Measurements from ENCODE around the gene PLCD4.
A peak's percentile ranks its signal among the peaks of the same experiment; 100 is the strongest.

The PLCD4 gene

GRCh38 chr2:218662377-218662776, 54.7 kb downstream of the PLCD4 start:
- DNase-seq (ENCODE audit: insufficient read length, low spot score) (no peak), FAIRE-seq (no peak)

DNA sequence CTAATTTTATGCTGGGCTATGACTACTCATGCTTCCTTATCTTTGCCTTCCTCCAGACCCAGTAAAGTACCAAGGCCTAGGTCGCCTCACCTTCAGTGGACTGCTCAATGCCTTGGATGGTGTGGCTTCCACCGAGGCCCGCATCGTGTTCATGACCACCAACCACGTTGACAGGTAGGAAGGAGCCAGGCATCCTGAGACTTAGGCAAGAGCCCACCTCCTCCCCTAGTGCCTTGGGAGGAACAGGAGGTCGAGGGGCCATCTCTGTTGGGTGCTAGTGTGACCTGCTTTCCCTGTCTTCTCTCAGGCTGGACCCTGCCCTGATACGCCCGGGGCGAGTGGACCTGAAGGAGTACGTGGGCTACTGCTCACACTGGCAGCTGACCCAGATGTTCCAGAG, 55.1 kb downstream of the PLCD4 start:
- FAIRE-seq (no peak), DNase-seq (ENCODE audit: insufficient read length, low spot score) (no peak)

DNA sequence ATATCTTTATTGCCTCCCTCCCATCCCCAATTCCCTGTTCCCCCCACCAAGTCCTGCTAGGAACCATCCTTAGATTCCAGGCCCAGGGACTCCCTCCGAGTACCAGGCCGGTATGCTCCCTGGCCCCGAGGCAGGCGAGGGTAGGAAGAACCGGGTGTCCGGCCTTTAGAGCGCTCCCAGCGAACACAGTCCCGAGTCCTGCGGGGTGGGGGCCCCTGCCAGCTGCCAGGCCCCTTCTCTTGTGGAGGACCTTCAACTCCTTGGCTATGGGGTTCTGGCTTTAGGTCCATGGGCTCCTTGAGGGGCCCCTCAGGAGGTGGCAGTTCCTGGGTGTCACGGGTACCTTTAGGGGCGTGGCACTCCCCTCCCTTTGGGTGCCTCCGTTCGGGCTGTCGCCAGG, 56.2 kb downstream of the PLCD4 start:
- no peak for FAIRE-seq
- no peak for DNase-seq (ENCODE audit: insufficient read length, low spot score)

- DNase-seq (ENCODE audit: insufficient read length, low spot score) (no peak), FAIRE-seq (no peak)
These were observed 57.0 kb downstream of the PLCD4 start for GRCh38 chr2:218664653-218665052.

DNA sequence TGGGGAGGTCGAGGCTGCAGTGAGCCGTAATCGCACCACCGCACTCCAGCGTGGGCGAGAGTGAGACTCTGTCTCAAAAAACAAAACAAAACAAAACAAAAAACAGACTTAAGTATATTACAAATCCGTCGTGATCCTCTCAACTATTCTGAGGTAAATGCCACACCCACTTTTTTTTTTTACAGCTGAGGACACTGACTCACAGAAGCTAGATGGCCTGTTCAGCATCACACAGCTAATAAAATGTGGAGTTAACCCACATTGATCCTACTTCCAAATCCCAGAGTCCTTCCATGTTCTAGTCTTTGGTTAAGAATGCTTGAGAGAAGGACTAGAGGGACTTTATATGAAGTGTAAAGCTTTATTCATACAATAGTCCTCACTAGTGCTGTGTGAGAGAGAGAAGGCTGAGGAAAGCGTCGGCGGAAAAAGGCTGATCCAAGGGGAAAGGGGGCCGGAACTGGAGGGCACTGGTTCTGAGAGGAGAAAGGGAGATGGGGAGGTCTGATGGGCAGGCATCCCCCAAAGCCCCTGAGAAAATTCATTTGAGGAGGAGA, 63.5 kb downstream of the PLCD4 start:
- DNase-seq (ENCODE audit: insufficient read length, low spot score), result no peak
- FAIRE-seq, result no peak

DNA sequence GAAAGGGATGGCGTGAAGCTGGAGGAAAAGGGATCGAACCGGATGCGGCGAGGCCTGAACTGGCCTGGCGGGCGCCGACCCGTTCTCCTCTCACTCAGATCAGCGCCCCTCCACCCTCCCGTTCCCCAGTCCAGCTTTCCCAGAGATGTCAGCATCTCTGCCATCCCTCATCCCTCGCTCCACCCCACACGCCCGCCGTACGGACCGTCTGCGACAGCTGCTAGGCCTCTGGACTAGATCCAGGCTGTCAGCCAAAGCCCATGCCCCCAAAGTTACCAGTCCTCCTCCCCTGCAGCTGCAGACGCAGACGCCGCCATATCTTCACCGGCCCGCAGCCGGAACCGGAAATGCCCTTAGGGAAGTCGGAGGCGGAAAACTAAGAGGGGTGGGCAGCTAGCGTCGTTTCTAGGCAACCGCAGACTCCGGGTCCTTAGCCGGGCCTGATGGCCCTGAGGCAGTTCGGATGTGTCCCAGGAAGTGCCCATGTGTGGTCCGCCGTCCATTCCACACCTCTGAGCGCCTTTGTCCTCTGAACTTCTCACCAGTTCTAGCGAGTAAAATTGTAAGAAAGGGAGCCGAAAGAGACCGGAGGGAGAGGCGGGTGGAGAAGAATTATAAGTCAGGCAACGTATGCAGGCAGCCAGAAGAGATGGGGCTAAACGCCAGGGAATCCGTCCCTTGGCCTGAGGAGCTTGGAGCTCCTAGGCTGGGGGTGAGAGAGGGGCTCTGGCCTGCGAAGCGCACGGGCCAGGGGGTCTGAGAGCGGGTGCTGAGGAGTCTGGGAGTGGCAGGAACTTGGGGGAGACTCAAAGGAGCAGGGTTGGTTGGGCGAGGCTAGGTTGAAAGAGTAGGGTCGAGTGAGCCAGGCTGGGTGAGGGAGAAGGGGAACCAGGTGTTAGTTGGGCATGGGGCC, 64.2 kb downstream of the PLCD4 start, which contains the start of the genes RNF25 and STK36:
Gene RNF25 (minus strand): TSS at position 349 of the 913 bp plus-strand sequence. CDS start 32 bp downstream, at position 317.
Gene STK36 (plus strand): TSS at position 433 of the 913 bp plus-strand sequence. CDS start 744 bp downstream, outside the sequence.
- FAIRE-seq (peak; percentile 98), DNase-seq (ENCODE audit: insufficient read length, low spot score) (peak; percentile 83)

GRCh38 chr2:218679119-218679518, 71.4 kb downstream of the PLCD4 start:
- DNase-seq (ENCODE audit: insufficient read length, low spot score) (no peak), FAIRE-seq (no peak)

DNA sequence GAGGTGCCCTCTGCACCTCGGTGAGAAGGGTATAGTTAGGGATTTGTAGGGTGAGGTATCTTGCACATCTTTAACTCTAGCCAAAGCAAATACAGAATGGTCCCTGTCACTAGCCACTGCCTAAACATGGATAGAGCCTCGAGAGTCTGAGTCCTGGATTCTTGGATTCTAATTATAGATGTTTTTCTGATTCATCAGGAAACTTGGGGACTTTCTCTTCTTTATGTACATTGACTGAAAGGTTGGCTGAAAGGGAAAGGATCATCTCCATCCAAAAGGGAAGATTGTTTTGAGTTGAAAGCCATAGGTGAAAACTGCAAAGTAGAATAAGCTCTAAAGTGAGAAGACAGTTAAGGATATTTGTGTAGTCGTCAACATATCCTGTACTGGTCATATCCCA, 72.4 kb downstream of the PLCD4 start:
- no peak for FAIRE-seq

More for the DNA sequence above, 72.4 kb downstream of the PLCD4 start:
- DNase-seq (ENCODE audit: insufficient read length, low spot score), result no peak
